HepG2 (cell line): ENCODE results near the gene RNPEPL1. TPM values are rescaled to one million over a fixed set of nuclear protein-coding genes. Genes with fewer than 3 reads are reported as not detected.

Experiments used
- ATF5 ChIP-seq: sonication (generic); formaldehyde crosslinking; IDR thresholded peaks from 2 replicates; pipeline ENCODE4 v1.4.0; 2020; ENCODE audit warnings: mild to moderate bottlenecking, low read depth, missing genetic modification reagents
- BATF2 ChIP-seq: sonication (generic); formaldehyde crosslinking; IDR thresholded peaks from 2 replicates; pipeline ENCODE4 v1.8.0; 2022; ENCODE audit warnings: mild to moderate bottlenecking, missing genetic modification reagents, moderate library complexity
- ELF3 ChIP-seq: IDR thresholded peaks from 2 replicates; pipeline ENCODE4 v1.6.1; 2016; ENCODE audit warnings: missing genetic modification reagents, missing compliant biosample characterization
- FOXA3 ChIP-seq: IDR thresholded peaks from 2 replicates; pipeline ENCODE4 v1.6.1; 2016; ENCODE audit warnings: missing genetic modification reagents, missing compliant biosample characterization
- GRHL1 ChIP-seq: sonication (generic); formaldehyde crosslinking; conservative IDR thresholded peaks from 2 replicates; pipeline ENCODE4 v1.8.0; 2022; ENCODE audit warnings: missing genetic modification reagents
- HOXA9 ChIP-seq: sonication (generic); formaldehyde crosslinking; IDR thresholded peaks from 2 replicates; pipeline ENCODE4 v1.8.1; 2022; ENCODE audit warnings: missing genetic modification reagents, mild to moderate bottlenecking, moderate library complexity, borderline replicate concordance
- IRF2 ChIP-seq: IDR thresholded peaks from 2 replicates; pipeline ENCODE4 v1.6.1; 2018; ENCODE audit warnings: missing genetic modification reagents, missing compliant biosample characterization
- MED1 ChIP-seq: sonication (generic); formaldehyde crosslinking; IDR thresholded peaks from 2 replicates; pipeline ENCODE4 v1.4.0; 2020; ENCODE audit warnings: missing genetic modification reagents
- MXI1 ChIP-seq: IDR thresholded peaks from 3 replicates; pipeline ENCODE4 v1.6.1; 2012; ENCODE audit warnings: low read depth, low read length, inconsistent platforms, borderline replicate concordance
- SNAPC5 ChIP-seq: sonication (generic); formaldehyde crosslinking; IDR thresholded peaks from 2 replicates; pipeline ENCODE4 v1.8.1; 2023; ENCODE audit warnings: mild to moderate bottlenecking, missing genetic modification reagents, borderline replicate concordance
- SP1 ChIP-seq, 2 experiments: fragments of 450-650 bp in 1 of 2; sonication (generic) in 1 of 2; formaldehyde crosslinking in 1 of 2; IDR thresholded peaks; 2 replicates each; pipeline versions ENCODE4 v1.4.0 to v1.6.1; 2016 to 2020; ENCODE audit warnings: missing genetic modification reagents in 1 of 2
- TCF7L2 ChIP-seq: IDR thresholded peaks from 2 replicates; pipeline ENCODE4 v1.6.1; 2011; ENCODE audit warnings: mild to moderate bottlenecking, low read depth, low read length, moderate library complexity
- ZBTB3 ChIP-seq: sonication (generic); formaldehyde crosslinking; IDR thresholded peaks from 2 replicates; pipeline ENCODE4 v1.4.0; 2020; ENCODE audit warnings: low read depth, mild to moderate bottlenecking, moderate library complexity, missing genetic modification reagents, borderline replicate concordance
- ZNF333 ChIP-seq: sonication (generic); formaldehyde crosslinking; IDR thresholded peaks from 2 replicates; pipeline ENCODE4 v1.4.0; 2020; ENCODE audit warnings: mild to moderate bottlenecking, missing genetic modification reagents, borderline replicate concordance
- ZNF557 ChIP-seq: sonication (generic); formaldehyde crosslinking; IDR thresholded peaks from 2 replicates; pipeline ENCODE4 v1.4.0; 2020; ENCODE audit warnings: missing genetic modification reagents
- ZNF572 ChIP-seq: sonication (generic); formaldehyde crosslinking; IDR thresholded peaks from 2 replicates; pipeline ENCODE4 v1.5.1; 2020; ENCODE audit warnings: mild to moderate bottlenecking, missing genetic modification reagents
- ZNF580 ChIP-seq: IDR thresholded peaks from 2 replicates; pipeline ENCODE4 v1.6.1; 2016; ENCODE audit warnings: low read depth, borderline replicate concordance
- ZNF777 ChIP-seq: sonication (generic); formaldehyde crosslinking; IDR thresholded peaks from 2 replicates; pipeline ENCODE4 v1.4.0; 2020; ENCODE audit warnings: missing genetic modification reagents
- polyA plus RNA-seq, 8 experiments: library from polyadenylated mRNA; depleted of rRNA in 3 of 8; stranded (reverse) in 7 of 8; unstranded in 1 of 8; fragments of >200 nt; fragmentation: Illumina TruSeq in 4 of 8; extraction: Trizol in 4 of 8; gene quantifications; 2 replicates each; pipeline versions ENCODE4 v1.2.1 to v1.2.3, GENCODE V29; 2011 to 2016; ENCODE audit warnings: low read depth in 4 of 8, missing spikeins in 1 of 8, mixed read lengths in 1 of 8; ENCODE audit not compliant: insufficient read depth in 1 of 8
- total RNA-seq, 5 experiments: library from RNA; depleted of rRNA; stranded (reverse); fragments of >200 nt; fragmentation: Illumina TruSeq; extraction: Trizol; gene quantifications; 2 replicates each; pipeline ENCODE4 v1.2.3, GENCODE V29; 2016; ENCODE audit warnings: low read depth in 1 of 5
- TF ChIP-seq, protein P1 (sequence below), 2 experiments: sonication (generic) in 1 of 2; formaldehyde crosslinking in 1 of 2; IDR thresholded peaks; 2 replicates each; pipeline versions ENCODE4 v1.4.0 to v1.6.1; 2016 to 2020; ENCODE audit warnings: borderline replicate concordance in 1 of 2, low read depth in 1 of 2, mild to moderate bottlenecking in 1 of 2, missing genetic modification reagents in 1 of 2

The RNPEPL1 gene
- total and polyA plus RNA-seq, 2 of the 13 experiments (the other 11 are each of a cell fraction or from before 2014, with no cell fraction given): 13.0 to 18.0 TPM

GRCh38 chr2:240604939-240605716 is 36.8 kb downstream of the RNPEPL1 start (continued):
- TF ChIP-seq ATF5 (CRISPR knock-in tag) (0 out of 2 replicates have a peak, but pooled peaks have one; percentile 61), SP1 (IDR thresholded peaks at IDR 0.05) (no peak), SP1 (CRISPR knock-in tag; IDR thresholded peaks at IDR 0.05) (peak; percentile 53; the same call in 1 of the 2 replicates), TCF7L2 (no peak), MED1 (peak; percentile 73), MXI1 (peak; percentile 57; the same call in 1 of the 3 replicates), FOXA3 (CRISPR knock-in tag) (peak; percentile 44; the same call in 1 of the 2 replicates), ZBTB3 (CRISPR knock-in tag) (peak; percentile 60), IRF2 (CRISPR knock-in tag) (peak; percentile 33; the same call in 1 of the 2 replicates), ZNF777 (CRISPR knock-in tag) (no peak), ZNF333 (CRISPR knock-in tag) (peak; percentile 91), ZNF572 (peak; percentile 94), ZNF557 (CRISPR knock-in tag) (no peak), ZNF580 (CRISPR knock-in tag) (0 out of 2 replicates have a peak, but pooled peaks have one; percentile 41), HOXA9 (0 out of 2 replicates have a peak, but pooled peaks have one; percentile 38), GRHL1 (CRISPR knock-in tag) (no peak), ELF3 (CRISPR knock-in tag) (peak; percentile 73), BATF2 (CRISPR knock-in tag) (peak; percentile 40; the same call in 1 of the 2 replicates), SNAPC5 (CRISPR knock-in tag) (no peak)
- TF ChIP-seq, protein P1, sequence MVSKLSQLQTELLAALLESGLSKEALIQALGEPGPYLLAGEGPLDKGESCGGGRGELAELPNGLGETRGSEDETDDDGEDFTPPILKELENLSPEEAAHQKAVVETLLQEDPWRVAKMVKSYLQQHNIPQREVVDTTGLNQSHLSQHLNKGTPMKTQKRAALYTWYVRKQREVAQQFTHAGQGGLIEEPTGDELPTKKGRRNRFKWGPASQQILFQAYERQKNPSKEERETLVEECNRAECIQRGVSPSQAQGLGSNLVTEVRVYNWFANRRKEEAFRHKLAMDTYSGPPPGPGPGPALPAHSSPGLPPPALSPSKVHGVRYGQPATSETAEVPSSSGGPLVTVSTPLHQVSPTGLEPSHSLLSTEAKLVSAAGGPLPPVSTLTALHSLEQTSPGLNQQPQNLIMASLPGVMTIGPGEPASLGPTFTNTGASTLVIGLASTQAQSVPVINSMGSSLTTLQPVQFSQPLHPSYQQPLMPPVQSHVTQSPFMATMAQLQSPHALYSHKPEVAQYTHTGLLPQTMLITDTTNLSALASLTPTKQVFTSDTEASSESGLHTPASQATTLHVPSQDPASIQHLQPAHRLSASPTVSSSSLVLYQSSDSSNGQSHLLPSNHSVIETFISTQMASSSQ (IDR thresholded peaks at IDR 0.05; ENCODE audit: low read depth): 0 out of 2 replicates have a peak, but pooled peaks have one; percentile 35
- TF ChIP-seq, protein P1 (CRISPR knock-in tag; IDR thresholded peaks at IDR 0.05; ENCODE audit: borderline replicate concordance): peak; percentile 50; the same call in 1 of the 2 replicates
